GM08714 (cell line): Measurements from ENCODE around the gene GPR15.

Source experiments
- H3K4me3 ChIP-seq: fragments of 200-500 bp; sonication (Bioruptor generic); 2 replicates; pipeline ENCODE4 v1.5.1; 2014; ENCODE audit warnings: mild to moderate bottlenecking, low read length, inconsistent platforms
- ZNF274 ChIP-seq: IDR thresholded peaks from 2 replicates; pipeline ENCODE4 v1.6.1; 2012; ENCODE audit warnings: mild to moderate bottlenecking, low read depth, low read length

GPR15 gene

DNA sequence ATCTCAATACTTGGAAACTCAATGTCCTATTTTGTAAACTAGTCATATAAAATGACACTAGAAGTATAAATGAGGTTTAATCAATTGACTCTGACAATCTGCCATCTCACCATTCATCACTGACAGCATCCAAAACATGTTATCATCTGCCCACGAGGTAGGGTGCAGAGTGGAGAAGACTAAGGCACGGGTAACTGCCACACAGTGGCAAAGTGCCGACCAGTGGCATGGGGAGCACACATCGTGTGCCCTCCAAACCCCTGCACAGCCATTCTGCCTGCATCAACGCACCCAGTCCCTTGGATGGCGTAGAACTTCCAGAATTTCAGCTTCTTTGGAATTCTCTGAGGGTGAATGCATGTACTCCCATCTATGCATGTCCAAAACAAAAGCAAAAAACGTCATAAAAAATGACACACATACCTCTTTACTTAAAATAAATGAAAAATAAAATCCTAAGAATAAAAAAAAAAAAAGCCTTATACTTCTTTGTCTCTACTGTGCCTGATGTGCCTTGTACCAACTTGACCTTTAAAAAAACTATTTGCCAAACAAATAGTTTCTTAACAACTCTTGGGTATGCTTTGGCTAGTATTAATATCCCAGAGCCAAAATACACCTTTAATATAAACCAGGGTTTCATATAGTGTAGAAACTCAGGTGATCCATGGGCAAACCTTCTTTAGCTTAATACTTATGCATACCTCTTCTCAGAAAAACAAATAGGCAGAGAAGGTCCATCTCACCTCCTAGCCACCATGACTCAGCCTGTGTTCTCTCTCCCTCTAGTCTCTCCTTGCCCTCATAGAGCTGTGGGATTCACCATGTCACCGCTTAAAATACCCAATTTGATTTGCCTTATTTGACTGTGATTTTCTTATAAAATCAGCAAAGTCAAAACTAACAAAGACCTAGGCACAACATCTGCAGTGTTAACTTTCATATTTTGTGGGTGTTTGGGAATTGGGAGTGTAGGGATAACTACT is 48.9 kb downstream of the GPR15 start:
- no peak for TF ChIP-seq ZNF274

GRCh38 chr3:98581474-98581873 is 49.7 kb downstream of the GPR15 start:
- no peak for TF ChIP-seq ZNF274
- H3K4me3 ChIP-seq, result no peak overlapping the region

More for the DNA sequence above, 48.9 kb downstream of the GPR15 start:
- H3K4me3 ChIP-seq, result no peak overlapping the region

DNA sequence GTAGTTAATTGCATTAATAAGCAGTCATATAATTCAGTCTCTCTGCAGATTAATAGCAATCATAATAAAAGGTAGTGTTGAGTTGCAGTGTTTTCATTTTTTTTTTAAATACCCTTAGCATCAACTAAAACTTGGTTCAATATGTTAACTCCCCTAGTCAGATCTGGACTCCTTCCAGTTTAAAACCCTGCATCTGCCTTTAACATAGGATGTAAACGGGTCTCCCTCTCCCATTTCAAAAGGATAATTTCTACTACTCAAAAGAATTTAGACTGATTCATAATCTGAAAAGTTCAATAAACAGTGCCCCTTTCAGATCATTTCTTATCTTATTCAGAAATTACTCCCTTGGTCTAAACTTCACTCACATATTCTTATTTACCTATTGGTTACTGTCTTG is 50.3 kb downstream of the GPR15 start:
- H3K4me3 ChIP-seq, result no peak overlapping the region
- TF ChIP-seq ZNF274, result no peak

DNA sequence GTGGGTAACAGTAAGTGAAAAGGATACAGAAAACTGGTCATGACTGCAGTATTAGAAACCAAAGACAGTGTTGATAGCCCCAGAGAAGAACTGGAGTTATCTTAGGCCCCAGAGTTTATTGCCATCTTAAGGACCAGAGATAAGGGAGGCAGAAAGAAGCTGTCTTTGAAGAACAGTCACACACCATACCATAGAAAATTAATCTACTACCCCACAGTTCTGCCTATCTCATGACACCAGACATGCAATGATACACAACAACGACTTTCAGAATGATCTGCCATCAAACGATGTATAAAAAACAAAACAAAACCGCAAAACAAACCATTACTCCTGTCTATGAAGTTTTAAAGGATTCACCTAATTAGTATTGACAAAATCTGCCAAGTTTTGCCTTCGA is 52.0 kb downstream of the GPR15 start:
- H3K4me3 ChIP-seq, result no peak overlapping the region
- no peak for TF ChIP-seq ZNF274
